GDM1 (cell line): ENCODE data around the gene PCBP4.
"Not testable (repeated sequence)": the region's sequence is repeated elsewhere in the genome, so short reads cannot be mapped to it uniquely, and the experiment has no call there.

Experiments
- DNase-seq: peaks from one replicate; lab custom pipeline; 2025; lab: John Stamatoyannopoulos, UW

The PCBP4 gene

GRCh38 chr3:51938780-51939425 lies 28.4 kb downstream of the PCBP4 start:
- DNase-seq = no peak

GRCh38 chr3:51937611-51938450 lies 29.4 kb downstream of the PCBP4 start:
- DNase-seq = no peak

- DNase-seq = no peak
Measured at GRCh38 chr3:51937014-51937413, 30.2 kb downstream of the PCBP4 start.

GRCh38 chr3:51935886-51936755 lies 31.1 kb downstream of the PCBP4 start:
- DNase-seq = no peak

GRCh38 chr3:51934991-51935885 lies 32.0 kb downstream of the PCBP4 start:
- no peak for DNase-seq

- DNase-seq = no peak
Measured at GRCh38 chr3:51934139-51934850, 33.0 kb downstream of the PCBP4 start.

- DNase-seq = no peak
Measured at GRCh38 chr3:51933471-51934138, 33.6 kb downstream of the PCBP4 start.

- DNase-seq = no peak
Measured at GRCh38 chr3:51932471-51933370, 34.5 kb downstream of the PCBP4 start.

GRCh38 chr3:51931756-51932155 lies 35.5 kb downstream of the PCBP4 start:
- DNase-seq = no peak

GRCh38 chr3:51930439-51930838 lies 36.8 kb downstream of the PCBP4 start:
- DNase-seq = no peak

- DNase-seq = no peak
Measured at GRCh38 chr3:51929420-51930003, 37.7 kb downstream of the PCBP4 start.

GRCh38 chr3:51928981-51929380 lies 38.3 kb downstream of the PCBP4 start:
- not testable (repeated sequence) for DNase-seq

- no peak for DNase-seq
Measured at GRCh38 chr3:51928438-51928837, 38.8 kb downstream of the PCBP4 start.

GRCh38 chr3:51927061-51927977 lies 39.9 kb downstream of the PCBP4 start:
- no peak for DNase-seq

GRCh38 chr3:51921081-51921578 lies 46.1 kb downstream of the PCBP4 start:
- no peak for DNase-seq

- no peak for DNase-seq
Measured at GRCh38 chr3:51916418-51916817, 50.8 kb downstream of the PCBP4 start.

- DNase-seq = no peak
Measured at GRCh38 chr3:51908026-51908425, 59.2 kb downstream of the PCBP4 start.
